Ovary (tissue), 3 donors: Measurements from ENCODE around the gene HSPA12A.

Source experiments
- POLR2A ChIP-seq: fragments of 450-650 bp; IDR thresholded peaks from one replicate; pipeline ENCODE4 v1.6.1; 2017; ENCODE audit warnings: antibody characterized with exemption, mild to moderate bottlenecking, moderate library complexity
- TF ChIP-seq, protein P1 (sequence below), 3 donors: fragments of 450-650 bp in 2 of 3; fragments of 200-600 bp in 1 of 3; IDR thresholded peaks; one replicate each; pipeline versions ENCODE4 v1.5.1 to v1.8.0; 2016 to 2022; ENCODE audit warnings: antibody characterized with exemption in 3 of 3, mild to moderate bottlenecking in 1 of 3
- donor health status: DM: no; HTN: no; CAD: no.

DNA sequence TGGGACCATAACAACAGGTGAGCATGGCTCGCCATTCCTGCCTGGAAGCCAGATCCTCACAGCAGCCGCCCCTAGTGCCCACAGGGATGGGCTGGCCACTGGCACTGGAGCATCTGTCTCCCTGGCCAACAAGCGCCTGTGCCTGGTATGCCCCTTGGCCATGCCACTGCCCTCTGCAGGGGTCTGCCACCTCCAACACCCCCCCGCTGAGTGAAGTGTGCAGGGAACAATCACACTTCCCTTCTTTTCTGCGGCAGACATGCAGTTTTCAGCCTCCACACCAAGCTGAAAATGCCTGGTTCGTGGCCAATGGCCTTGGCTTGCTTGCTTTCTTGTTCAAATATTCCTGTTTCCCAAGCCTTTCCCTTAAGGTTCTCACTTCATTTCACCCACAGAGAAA lies 50.7 kb downstream of the HSPA12A start:
- TF ChIP-seq, protein P1, sequence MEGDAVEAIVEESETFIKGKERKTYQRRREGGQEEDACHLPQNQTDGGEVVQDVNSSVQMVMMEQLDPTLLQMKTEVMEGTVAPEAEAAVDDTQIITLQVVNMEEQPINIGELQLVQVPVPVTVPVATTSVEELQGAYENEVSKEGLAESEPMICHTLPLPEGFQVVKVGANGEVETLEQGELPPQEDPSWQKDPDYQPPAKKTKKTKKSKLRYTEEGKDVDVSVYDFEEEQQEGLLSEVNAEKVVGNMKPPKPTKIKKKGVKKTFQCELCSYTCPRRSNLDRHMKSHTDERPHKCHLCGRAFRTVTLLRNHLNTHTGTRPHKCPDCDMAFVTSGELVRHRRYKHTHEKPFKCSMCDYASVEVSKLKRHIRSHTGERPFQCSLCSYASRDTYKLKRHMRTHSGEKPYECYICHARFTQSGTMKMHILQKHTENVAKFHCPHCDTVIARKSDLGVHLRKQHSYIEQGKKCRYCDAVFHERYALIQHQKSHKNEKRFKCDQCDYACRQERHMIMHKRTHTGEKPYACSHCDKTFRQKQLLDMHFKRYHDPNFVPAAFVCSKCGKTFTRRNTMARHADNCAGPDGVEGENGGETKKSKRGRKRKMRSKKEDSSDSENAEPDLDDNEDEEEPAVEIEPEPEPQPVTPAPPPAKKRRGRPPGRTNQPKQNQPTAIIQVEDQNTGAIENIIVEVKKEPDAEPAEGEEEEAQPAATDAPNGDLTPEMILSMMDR (IDR thresholded peaks at IDR 0.05) = no peak
- TF ChIP-seq POLR2A = no peak
